AG08395 (cell line): Measurements from ENCODE around the gene LPCAT2.
"Not testable (repeated sequence)": the region's sequence is repeated elsewhere in the genome, so short reads cannot be mapped to it uniquely, and the experiment has no call there.

Experiments
- DNase-seq: peaks from one replicate; pipeline ENCODE4 v3.0.0; 2012; ENCODE audit warnings: mixed read lengths, low spot score

LPCAT2 gene

GRCh38 chr16:55605754-55606336 lies 97.0 kb downstream of the LPCAT2 start:
- DNase-seq = peak; percentile 11

DNA sequence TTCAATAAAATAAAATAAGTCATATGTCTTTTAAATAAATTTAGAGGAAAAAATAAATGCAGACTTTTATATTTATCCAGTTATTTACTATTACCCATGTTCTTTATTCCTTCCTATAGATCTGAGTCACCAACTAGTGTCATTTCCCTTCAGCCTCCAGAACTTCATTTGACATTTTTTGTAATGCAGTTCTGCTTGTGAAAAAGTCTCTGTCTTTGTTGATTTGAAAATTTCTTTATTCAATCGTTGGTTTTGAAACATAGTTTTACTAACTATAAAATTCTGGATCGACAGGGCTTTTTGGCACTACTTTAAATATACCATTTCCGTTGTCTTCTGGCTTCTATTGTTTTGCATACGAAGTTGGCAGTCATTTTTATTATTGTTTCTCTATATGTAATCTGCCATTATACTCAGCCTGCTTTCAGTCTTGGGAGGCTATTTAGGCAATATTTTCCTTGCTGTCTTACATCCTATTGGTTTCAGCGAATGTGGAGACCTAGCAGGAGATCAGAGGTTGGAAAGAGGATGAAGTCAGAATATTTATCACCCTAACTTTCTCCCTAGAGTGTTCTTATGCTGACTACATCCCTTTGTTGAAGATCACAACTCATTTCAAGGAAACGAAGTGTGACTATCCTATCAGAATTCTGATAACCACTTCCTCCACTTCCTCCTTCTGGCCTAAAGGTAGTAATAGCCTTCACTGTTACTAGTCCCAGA lies 104.9 kb downstream of the LPCAT2 start:
- DNase-seq = no peak

DNA sequence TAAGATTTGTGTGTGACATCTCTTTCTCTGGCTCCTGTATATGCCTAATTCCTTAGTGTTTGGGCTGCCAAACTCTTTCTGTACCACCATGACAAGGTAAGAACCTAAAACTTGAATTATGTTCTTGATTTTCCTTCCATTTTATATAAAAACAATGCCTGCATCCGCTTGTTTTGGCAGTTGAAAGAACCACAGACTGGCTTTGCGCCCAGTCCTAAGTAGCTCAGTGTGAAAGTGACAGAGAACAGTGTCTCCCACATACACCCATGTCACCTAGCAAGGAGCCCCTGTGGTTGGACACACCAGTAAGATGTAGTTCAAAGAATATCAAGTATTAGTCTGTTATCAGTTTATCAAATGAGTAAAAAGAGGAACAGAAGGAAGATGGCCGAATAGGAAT lies 106.2 kb downstream of the LPCAT2 start:
- DNase-seq = no peak

- DNase-seq = not testable (repeated sequence)
Observed at GRCh38 chr16:55615670-55616069, 106.8 kb downstream of the LPCAT2 start.

DNA sequence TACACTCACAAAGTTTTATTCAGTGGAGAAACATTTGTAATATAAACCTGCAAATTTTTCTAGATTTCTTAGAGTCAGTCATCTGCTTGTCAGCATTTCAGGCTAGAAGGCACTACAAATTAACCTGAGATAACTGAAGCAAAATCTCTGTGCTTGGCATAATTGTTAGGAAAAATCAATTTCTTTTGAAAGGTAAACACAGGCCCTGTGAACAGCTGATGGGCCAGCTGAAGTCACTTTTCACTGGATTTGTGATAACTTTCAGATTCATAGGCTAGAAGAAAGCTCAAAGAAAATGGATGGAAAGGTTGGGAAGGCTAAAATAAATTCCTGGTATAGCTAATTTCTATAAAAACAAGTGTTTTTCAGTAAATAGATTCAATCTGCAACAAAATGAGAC lies 112.9 kb downstream of the LPCAT2 start:
- no peak for DNase-seq

- DNase-seq = no peak
Observed at GRCh38 chr16:55622272-55622671, 113.4 kb downstream of the LPCAT2 start.

DNA sequence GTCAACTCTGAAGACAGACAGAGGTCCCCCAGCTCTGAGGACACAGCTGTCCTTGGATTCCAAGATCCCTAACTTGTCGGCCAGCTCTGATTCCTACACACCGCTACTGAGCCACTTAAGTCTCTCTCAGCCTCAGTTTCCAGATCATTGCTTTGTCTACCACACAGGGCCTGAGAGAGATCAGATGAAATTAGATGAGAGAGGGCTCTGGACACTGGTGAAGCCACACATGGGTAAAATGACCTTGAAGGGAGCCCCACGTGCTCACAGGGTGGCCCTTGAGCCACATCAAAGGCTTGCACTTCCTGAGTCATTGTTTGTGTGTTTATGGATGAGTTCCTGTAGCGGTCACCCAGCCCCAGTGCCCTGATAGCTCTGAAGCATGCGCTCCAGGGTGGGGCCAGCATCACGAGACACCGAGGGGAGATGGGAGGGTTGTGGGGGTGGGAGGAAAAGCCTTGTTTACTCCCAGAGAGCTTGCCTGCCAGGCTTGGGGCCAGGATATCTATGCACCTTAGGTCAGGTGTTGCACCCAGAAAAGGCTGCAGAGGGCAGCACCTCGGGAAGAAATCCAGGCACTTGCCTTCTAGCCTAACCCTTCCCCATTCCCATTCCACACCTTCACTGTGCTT lies 114.2 kb downstream of the LPCAT2 start:
- DNase-seq = no peak

DNA sequence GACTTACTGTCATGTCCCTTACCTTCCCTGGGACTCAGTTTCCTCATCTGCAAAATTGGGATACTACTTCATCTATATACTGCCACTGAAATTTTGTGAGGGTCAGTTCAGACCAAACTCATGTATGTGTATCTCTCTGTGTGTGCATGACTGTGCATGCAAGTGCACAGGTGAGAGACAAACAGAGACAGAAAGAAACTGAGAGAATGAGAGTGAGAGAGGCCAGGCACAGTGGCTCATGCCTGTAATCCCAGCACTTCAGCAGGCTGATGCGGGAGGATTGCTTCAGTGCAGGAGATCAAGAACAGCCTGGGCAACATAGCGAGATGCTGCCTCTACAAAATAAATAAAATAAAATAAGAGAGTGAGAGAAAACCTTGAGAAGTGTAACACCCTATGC lies 114.8 kb downstream of the LPCAT2 start:
- no peak for DNase-seq

GRCh38 chr16:55624696-55625095 lies 115.8 kb downstream of the LPCAT2 start:
- no peak for DNase-seq

DNA sequence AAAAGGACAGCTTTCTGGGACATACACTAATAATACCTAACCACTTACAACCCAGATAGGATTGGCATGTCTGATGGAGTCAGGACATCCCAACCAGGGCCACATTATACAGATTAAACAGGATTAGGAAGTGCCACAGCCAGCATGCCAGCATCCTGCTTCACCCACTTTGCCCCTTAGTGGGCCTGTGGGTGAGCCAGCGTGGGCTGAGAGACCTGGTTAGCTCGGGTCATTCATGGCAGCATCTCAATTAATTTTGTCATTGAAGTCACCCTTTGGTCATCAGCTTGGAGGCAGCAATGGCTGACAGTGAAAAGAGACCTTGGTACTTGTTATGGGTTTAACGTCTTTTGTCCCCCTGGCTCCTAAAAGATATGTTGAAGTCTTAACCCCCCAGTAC lies 117.0 kb downstream of the LPCAT2 start:
- DNase-seq = no peak

DNA sequence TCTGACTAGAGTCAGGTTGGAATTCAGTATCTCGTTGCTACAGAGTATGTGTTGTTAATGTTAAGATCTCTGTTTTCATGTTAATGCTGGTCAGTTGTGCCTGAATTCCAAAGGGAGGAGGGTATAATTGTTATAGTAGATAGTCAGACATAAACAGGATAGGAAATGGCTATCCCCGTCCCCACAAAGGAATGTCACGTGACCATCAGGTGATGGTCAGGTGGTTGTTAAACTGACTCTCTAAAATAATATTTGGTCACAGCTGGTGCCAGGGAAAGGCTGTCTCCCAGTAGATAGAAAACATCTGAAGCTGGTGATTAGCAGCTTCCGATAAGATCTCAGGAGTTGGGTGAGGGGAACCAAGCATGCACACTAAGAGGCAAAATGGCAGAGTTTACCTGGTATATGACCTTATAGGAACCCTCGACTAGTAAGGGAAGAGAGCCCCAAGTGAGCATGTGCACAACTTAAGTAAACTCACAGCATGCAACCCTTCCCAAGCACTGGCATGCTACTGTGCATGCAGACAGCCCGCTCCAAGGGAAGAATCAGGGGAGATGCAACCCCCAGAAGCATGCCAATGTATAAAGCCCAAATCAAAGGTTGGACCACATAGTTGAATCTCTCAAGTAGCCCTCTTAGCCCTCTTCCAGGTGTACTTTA lies 119.6 kb downstream of the LPCAT2 start:
- DNase-seq = no peak

DNA sequence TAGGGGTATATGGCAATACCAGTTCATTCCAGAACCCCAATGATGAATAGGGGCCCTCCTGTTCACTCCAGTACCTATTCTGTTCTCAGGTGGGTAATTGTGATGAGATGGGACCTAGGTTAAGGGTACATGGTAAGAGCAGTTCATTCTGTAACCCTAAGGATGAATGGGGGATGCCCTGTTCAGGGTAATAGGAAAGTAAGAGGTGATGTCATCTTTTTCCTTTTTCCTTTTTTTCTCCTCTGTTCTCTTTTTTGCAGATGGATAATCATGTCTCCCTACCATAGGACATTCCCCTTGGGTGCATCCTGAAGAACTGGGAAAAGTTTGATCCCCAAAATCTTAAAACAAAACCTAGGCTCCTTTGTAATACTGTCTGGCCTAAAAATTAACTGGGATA lies 121.9 kb downstream of the LPCAT2 start:
- no peak for DNase-seq

GRCh38 chr16:55632259-55632658 lies 123.4 kb downstream of the LPCAT2 start:
- no peak for DNase-seq

GRCh38 chr16:55634193-55634592 lies 125.3 kb downstream of the LPCAT2 start:
- no peak for DNase-seq
